ENCODE results near the gene EIF4E. TPM values are rescaled to one million over a fixed set of nuclear protein-coding genes. Genes with fewer than 3 reads are reported as not detected.

Gene EIF4E
- total and polyA plus RNA-seq, 2 donors (not counting 1 experiment from before 2014, with no cell fraction given): 20.9 to 71.2 TPM

GRCh38 chr4:98864560-98864959 lies 64.4 kb downstream of the EIF4E start:
- WGBS (ENCODE audit: insufficient coverage): 62% methylated on average over 5 of the region's 7 CpGs
- H3K4me2 ChIP-seq (replicated peaks; ENCODE audit: low read depth, low read length, poor library complexity, severe bottlenecking): no peak overlapping the region

GRCh38 chr4:98862371-98862770 lies 66.6 kb downstream of the EIF4E start:
- TF ChIP-seq CTCF (IDR thresholded peaks at IDR 0.05): no peak
- TF ChIP-seq EZH2 (IDR thresholded peaks at IDR 0.05; ENCODE audit: borderline replicate concordance, insufficient read depth, low read depth, low read length, poor library complexity, severe bottlenecking): no peak
- no peaks in the 10 kb centered on the region for H3K9me3 ChIP-seq (ENCODE audit: control extremely low read depth in 1 of 3, control insufficient read depth in 2 of 3, insufficient read depth in 1 of 3, low read length in 2 of 3)
- no peak overlapping the region for H2AFZ ChIP-seq (ENCODE audit: insufficient read depth, low read depth, low read length, poor library complexity, severe bottlenecking)
- H3K27me3 Mint-ChIP-seq: peaks cover 4% of the 10 kb centered on the region
- POLR2A ChIA-PET: no interaction called here
- no peaks in the 10 kb centered on the region for H3K79me2 ChIP-seq (ENCODE audit: control insufficient read depth, insufficient read depth, low read length)
- no peak overlapping the region for H3K4me2 ChIP-seq (replicated peaks; ENCODE audit: low read depth, low read length, poor library complexity, severe bottlenecking)
- no peak for ATAC-seq (ENCODE audit: low read depth)
- H3K36me3 ChIP-seq (replicated peaks in 1 of 2; ENCODE audit: control extremely low read depth in 1 of 2, control insufficient read depth in 1 of 2, extremely low read depth in 1 of 2, insufficient read depth in 2 of 2, low read length in 1 of 2): no peaks in the 10 kb centered on the region
- no peak overlapping the region for H3K27ac ChIP-seq (ENCODE audit: low read length in 2 of 2)
- no peaks in the 10 kb centered on the region for H3K4me1 ChIP-seq (ENCODE audit: control insufficient read depth in 2 of 2, insufficient read depth in 2 of 2, low read length in 2 of 2)
- H3K27ac Mint-ChIP-seq: no peak overlapping the region
- DNase-seq: no peak
- WGBS (ENCODE audit: insufficient coverage): 67% methylated on average over 1 of the region's 3 CpGs
- no peaks in the 10 kb centered on the region for H3K27me3 ChIP-seq (replicated peaks in 1 of 4; ENCODE audit: control extremely low read depth in 1 of 4, control insufficient read depth in 3 of 4, insufficient read depth in 4 of 4, low read length in 3 of 4)
- H4K20me1 ChIP-seq (ENCODE audit: control insufficient read depth, insufficient read depth, low read length, poor library complexity, severe bottlenecking): no peaks in the 10 kb centered on the region
- intact Hi-C loops (cut with micrococcal nuclease): no loop called here
- no peak overlapping the region for H3K9ac ChIP-seq (ENCODE audit: low read length)
- CTCF ChIA-PET: no interaction called here
- H3K4me3 ChIP-seq (ENCODE audit: control extremely low read depth in 1 of 5, extremely low read depth in 1 of 5, insufficient read depth in 1 of 5, low read depth in 2 of 5, low read length in 4 of 5): no peak overlapping the region
- no peak overlapping the region for H3K4me3 Mint-ChIP-seq
- no peaks in the 10 kb centered on the region for H3K4me1 Mint-ChIP-seq
- no peaks in the 10 kb centered on the region for H3K9me3 Mint-ChIP-seq (ENCODE audit: insufficient read depth)

More at GRCh38 chr4:98864560-98864959, 64.4 kb downstream of the EIF4E start:
- Histone ChIP-seq H3K4me3 (ENCODE audit: control extremely low read depth in 1 of 5, extremely low read depth in 1 of 5, insufficient read depth in 1 of 5, low read depth in 2 of 5, low read length in 4 of 5) (no peak overlapping the region), H3K27ac (ENCODE audit: low read length in 2 of 2) (no peak overlapping the region), H3K79me2 (ENCODE audit: control insufficient read depth, insufficient read depth, low read length) (no peaks in the 10 kb centered on the region), H3K4me1 (ENCODE audit: control insufficient read depth in 2 of 2, insufficient read depth in 2 of 2, low read length in 2 of 2) (no peaks in the 10 kb centered on the region), H2AFZ (ENCODE audit: insufficient read depth, low read depth, low read length, poor library complexity, severe bottlenecking) (no peak overlapping the region), H3K27me3 (replicated peaks in 1 of 4; ENCODE audit: control extremely low read depth in 1 of 4, control insufficient read depth in 3 of 4, insufficient read depth in 4 of 4, low read length in 3 of 4) (no peaks in the 10 kb centered on the region), H3K9me3 (ENCODE audit: control extremely low read depth in 1 of 3, control insufficient read depth in 2 of 3, insufficient read depth in 1 of 3, low read length in 2 of 3) (no peaks in the 10 kb centered on the region), H3K9ac (ENCODE audit: low read length) (no peak overlapping the region), H3K36me3 (replicated peaks in 1 of 2; ENCODE audit: control extremely low read depth in 1 of 2, control insufficient read depth in 1 of 2, extremely low read depth in 1 of 2, insufficient read depth in 2 of 2, low read length in 1 of 2) (no peaks in the 10 kb centered on the region), H4K20me1 (ENCODE audit: control insufficient read depth, insufficient read depth, low read length, poor library complexity, severe bottlenecking) (no peaks in the 10 kb centered on the region)
- intact Hi-C loops (cut with micrococcal nuclease): no loop called here
- no peak for TF ChIP-seq EZH2 (IDR thresholded peaks at IDR 0.05; ENCODE audit: borderline replicate concordance, insufficient read depth, low read depth, low read length, poor library complexity, severe bottlenecking)
- no peak for TF ChIP-seq CTCF (IDR thresholded peaks at IDR 0.05)
- Mint-ChIP-seq H3K27ac (no peak overlapping the region), H3K4me1 (no peaks in the 10 kb centered on the region), H3K9me3 (ENCODE audit: insufficient read depth) (no peaks in the 10 kb centered on the region), H3K27me3 (peaks cover 4% of the 10 kb centered on the region), H3K4me3 (no peak overlapping the region)
- ATAC-seq (ENCODE audit: low read depth) (no peak), DNase-seq (no peak)
- CTCF ChIA-PET: no interaction called here
- POLR2A ChIA-PET: no interaction called here

All from B cell (primary cell).